GM19452 (cell line): ENCODE data around the gene ACACA.
"Not testable (repeated sequence)": the region's sequence is repeated elsewhere in the genome, so short reads cannot be mapped to it uniquely, and the experiment has no call there.

Experiments
- ATAC-seq: cut with Tn5 transposase; IDR thresholded peaks from one replicate; pipeline ENCODE4 v1.9.1; 2021; ENCODE audit not compliant: unreplicated experiment

The ACACA gene

DNA sequence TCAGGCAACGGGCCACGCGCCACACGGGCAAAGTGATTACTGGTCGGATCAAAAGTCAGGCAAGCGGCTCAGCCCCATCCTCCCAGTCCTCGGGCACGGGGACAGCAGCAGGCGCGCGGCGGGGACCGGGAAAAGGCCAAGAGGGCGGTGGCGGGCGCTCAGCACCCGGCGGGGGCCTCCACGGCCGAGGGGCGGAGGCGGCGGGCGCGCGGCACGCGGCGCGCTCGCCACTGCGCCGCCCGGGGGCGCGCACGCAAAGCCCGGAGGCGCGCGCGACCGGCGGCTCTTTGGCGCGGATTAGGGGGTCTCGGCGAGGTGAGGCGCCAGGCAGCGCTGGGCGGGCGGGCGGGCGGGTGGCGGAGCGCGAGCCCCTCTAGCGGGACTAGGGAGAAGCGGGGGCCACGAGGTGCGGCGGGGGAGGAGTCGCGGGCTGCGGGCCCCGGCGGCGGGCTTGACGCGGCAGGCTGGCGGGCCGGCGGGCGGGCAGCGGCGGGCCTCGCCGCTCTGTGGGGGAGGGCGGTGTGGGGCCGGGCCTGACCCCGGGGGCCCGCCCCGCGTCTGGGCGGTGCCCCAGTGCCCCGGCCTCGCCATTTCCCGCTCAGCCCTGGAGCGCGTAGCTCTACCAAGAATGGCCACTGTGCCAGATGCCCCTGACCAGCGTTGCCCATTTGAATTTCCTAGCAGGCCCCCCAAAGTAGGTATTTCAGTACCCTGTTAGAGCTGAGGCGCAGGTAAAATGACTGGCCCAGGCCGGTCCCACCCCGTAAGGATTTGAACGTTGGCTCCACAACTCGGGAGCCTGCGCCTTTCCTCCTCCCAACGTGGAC is at the start of gene ACACA, which contains the start of gene TADA2A:
Gene ACACA, minus strand, starts transcription at position 202 of the 827 bp plus-strand sequence. CDS start 537 bp downstream, outside the sequence.
Gene TADA2A, plus strand, starts transcription at position 252 of the 827 bp plus-strand sequence. CDS start 4,480 bp downstream, outside the sequence.
- ATAC-seq, result peak; percentile 78

GRCh38 chr17:37450112-37450511 is 43.5 kb upstream of the ACACA start:
- ATAC-seq, result no peak

GRCh38 chr17:37447641-37448040 is 41.0 kb upstream of the ACACA start:
- ATAC-seq, result no peak

DNA sequence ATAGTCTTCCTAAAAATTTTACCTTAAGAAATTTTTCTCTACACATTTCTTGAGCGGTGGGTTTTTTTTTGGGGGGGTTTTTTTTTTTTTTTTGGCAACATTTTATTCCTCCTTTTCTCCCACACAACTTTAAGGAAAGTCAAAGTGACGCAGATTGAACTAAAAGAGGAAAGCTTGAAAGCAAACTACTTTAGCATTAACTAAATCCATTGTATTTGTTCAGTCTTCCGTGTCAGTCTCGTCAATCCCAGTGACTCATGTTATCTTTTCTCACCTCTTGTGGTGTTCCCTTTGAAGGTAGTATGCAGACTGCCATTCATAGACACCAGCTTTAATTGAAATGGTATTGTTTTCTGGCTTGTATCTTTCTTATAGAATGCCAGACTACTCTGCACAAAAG is 39.4 kb upstream of the ACACA start:
- ATAC-seq, result no peak

GRCh38 chr17:37441369-37442014 is 34.9 kb upstream of the ACACA start:
- not testable (repeated sequence) for ATAC-seq

DNA sequence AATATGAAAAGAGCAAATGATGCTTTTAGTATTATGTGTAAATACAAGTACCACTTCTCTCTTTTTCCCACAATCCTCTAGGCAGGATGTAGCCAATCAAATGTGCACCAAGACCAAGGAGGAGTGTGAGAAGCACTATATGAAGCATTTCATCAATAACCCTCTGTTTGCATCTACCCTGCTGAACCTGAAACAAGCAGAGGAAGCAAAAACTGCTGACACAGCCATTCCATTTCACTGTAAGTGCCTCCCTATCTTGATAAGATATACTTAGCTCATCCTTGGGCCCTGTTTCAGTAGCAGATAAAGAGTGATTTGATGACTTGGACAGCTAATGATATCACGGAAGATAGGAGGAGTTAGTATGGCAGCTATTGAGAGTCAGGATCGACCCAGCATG is 33.8 kb upstream of the ACACA start:
- no peak for ATAC-seq

DNA sequence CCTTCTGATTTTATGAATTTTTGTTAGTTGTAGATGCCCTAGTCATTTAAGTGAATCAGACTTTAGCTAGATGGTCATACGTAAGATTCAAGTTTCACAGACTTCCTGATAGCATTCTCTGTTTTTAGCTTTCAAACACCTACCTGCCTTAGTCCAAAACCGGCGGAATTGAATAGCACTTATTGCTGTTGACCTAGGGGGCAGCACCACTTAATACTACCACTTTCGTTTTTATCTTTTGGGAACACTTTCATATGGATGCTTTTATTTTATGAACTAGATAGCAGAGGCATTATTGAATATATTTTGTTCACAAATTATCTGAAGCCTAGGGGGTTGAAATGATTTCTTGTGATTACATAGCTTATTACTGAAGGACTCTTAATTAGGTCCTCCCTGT is 31.5 kb upstream of the ACACA start:
- no peak for ATAC-seq

- ATAC-seq, result no peak
Measured at GRCh38 chr17:37432671-37433070, 26.0 kb upstream of the ACACA start.

DNA sequence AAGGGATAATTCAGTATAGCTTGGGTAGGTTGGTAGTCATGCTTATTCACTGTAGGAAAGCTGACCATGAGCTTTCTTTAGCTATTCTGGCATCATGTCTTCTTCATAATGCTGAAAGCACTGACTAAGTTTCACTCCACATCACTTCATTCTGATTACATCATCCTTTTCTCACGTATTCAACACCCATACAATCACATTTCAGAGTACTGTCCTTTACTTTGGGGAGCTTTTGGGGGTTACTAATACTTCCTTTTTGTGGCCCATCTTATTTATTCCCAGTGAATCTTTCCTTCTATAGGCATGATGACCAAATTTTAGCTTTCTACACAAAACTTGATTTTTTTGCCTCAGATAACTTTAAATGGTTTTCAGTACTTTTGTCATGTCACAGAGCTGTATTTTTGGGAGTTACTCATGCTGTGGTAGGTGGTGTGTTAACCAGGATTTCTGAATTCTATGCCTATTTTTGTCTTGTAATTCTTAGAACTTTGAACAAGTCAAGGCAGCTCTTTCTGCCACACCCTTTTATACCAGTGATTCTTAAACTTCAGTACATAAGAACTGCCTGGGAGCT is 23.5 kb upstream of the ACACA start:
- no peak for ATAC-seq

- no peak for ATAC-seq
Measured at GRCh38 chr17:37429453-37429852, 22.8 kb upstream of the ACACA start.

GRCh38 chr17:37429039-37429438 is 22.4 kb upstream of the ACACA start:
- ATAC-seq, result no peak

- no peak for ATAC-seq
Measured at GRCh38 chr17:37425268-37425667, 18.6 kb upstream of the ACACA start.

GRCh38 chr17:37422971-37423625 is 16.5 kb upstream of the ACACA start:
- no peak for ATAC-seq

DNA sequence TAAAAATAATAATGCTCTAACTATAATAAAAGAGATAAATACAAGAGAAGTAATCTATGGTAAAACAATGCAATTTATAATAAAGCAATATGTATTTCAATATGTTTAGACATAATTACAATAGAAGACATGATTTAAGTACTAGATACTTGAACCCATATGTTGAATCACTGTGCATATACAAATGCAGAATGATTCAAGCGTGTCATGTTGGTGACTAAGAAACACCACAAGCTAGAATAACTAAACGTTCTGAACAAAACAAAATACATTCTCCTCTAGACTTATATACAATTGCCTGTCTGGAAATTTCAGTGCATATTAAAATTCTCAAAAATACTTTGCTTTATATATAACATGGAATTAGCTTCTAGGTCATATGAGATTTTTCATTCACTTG is 11.2 kb upstream of the ACACA start:
- no peak for ATAC-seq

GRCh38 chr17:37413875-37414519 is 7.4 kb upstream of the ACACA start:
- no peak for ATAC-seq

- no peak for ATAC-seq
Measured at GRCh38 chr17:37410357-37410756, 3.7 kb upstream of the ACACA start.

DNA sequence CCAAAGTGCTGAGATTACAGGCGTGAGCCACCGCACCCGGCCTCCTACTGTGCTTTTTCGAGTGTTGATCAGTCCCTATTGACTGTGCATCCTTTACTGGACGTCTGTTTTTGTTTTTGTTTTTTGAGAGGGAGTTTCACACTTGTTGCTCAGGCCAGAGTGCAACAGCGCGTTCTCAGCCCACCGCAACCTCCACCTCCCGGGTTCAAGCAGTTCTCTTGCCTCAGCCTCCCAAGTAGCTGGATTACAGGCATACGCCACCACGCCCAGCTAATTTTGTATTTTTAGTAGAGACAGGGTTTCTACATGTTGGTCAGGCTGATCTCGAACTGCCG is 1.5 kb upstream of the ACACA start:
- ATAC-seq, result not testable (repeated sequence)

DNA sequence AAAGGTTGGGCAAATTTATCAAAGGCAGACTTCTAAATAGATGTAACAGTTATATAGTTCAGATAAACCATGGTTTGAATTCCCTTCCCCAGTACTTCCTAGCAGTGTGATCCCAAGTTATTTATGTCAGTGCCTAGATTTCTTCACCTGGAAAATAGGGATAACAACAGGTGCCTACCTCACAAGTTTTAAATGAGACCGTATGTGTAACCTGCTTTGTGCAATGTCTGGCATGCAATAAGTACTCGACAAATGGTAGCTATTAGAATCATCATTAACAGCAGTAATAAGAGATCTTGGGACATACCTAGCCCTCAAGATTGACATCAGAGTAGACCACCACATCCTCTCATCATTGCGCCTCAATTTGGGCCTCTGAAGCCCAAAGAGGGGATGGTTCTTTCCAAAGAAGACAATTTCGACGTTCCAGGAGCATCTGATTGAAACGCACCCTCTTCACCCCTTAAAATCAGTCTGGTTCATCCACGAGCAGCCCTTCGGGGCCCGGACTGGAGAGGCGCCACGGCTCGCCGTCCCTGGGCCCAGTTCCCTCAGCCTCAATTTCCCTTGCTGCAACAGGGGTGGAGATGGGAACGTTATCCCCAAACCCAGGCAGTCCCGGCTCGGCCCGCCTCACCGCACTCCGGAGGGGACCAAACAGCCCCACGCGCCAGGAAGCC is 541 bp downstream of the ACACA start:
- peak; percentile 29 for ATAC-seq

GRCh38 chr17:37405522-37405921 is 1.1 kb downstream of the ACACA start:
- ATAC-seq, result not testable (repeated sequence)

DNA sequence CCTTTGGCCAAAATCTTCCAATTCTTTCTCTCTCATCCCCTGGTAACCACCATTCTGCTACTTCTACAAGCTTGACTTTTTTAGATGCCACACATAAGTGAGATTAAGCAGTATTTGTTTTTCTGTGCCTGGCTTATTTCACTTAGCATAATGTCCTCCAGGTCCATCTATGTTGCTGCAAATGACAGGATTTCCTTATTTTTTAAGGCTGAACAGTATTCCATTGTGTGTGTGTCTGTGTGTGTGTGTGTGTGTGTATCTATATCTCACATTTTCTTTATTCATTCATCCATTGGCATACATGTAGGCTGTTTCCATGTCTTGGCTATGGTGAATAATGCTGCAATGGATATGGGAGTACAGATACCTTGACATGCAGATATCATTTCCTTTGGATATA is 6.1 kb downstream of the ACACA start:
- no peak for ATAC-seq
